HG02884 (cell line): Measurements from ENCODE around the gene UBA6.
"Not testable (repeated sequence)": the region's sequence is repeated elsewhere in the genome, so short reads cannot be mapped to it uniquely, and the experiment has no call there.

Experiments used
- ATAC-seq: cut with Tn5 transposase; IDR thresholded peaks from one replicate; pipeline ENCODE4 v1.9.1; 2021; ENCODE audit warnings: mild to moderate bottlenecking, moderate library complexity; ENCODE audit not compliant: unreplicated experiment

Gene UBA6

GRCh38 chr4:67674098-67674497 is 26.9 kb downstream of the UBA6 start:
- no peak for ATAC-seq

- no peak for ATAC-seq
Measured at GRCh38 chr4:67668315-67668714, 32.6 kb downstream of the UBA6 start.

GRCh38 chr4:67660418-67660817 is 40.5 kb downstream of the UBA6 start:
- ATAC-seq: no peak

- no peak for ATAC-seq
Measured at GRCh38 chr4:67659065-67659464, 41.9 kb downstream of the UBA6 start.

- ATAC-seq: no peak
Measured at GRCh38 chr4:67658302-67658701, 42.7 kb downstream of the UBA6 start.

- ATAC-seq: no peak
Measured at GRCh38 chr4:67651536-67651935, 49.4 kb downstream of the UBA6 start.

- peak; percentile 54 for ATAC-seq
Measured at GRCh38 chr4:67638136-67638535, 62.8 kb downstream of the UBA6 start.

- not testable (repeated sequence) for ATAC-seq
Measured at GRCh38 chr4:67636978-67637377, 64.0 kb downstream of the UBA6 start.

- no peak for ATAC-seq
Measured at GRCh38 chr4:67635331-67635730, 65.6 kb downstream of the UBA6 start.

GRCh38 chr4:67634741-67635140 is 66.2 kb downstream of the UBA6 start:
- ATAC-seq: no peak

GRCh38 chr4:67632492-67632891 is 68.5 kb downstream of the UBA6 start:
- no peak for ATAC-seq

- ATAC-seq: no peak
Measured at GRCh38 chr4:67624939-67625338, 76.0 kb downstream of the UBA6 start.

- ATAC-seq: no peak
Measured at GRCh38 chr4:67616478-67616877, 84.5 kb downstream of the UBA6 start.

GRCh38 chr4:67615119-67615518 is 85.8 kb downstream of the UBA6 start:
- no peak for ATAC-seq

GRCh38 chr4:67614186-67614585 is 86.8 kb downstream of the UBA6 start:
- ATAC-seq: no peak

- no peak for ATAC-seq
Measured at GRCh38 chr4:67608027-67608426, 92.9 kb downstream of the UBA6 start.

- ATAC-seq: no peak
Measured at GRCh38 chr4:67604749-67605148, 96.2 kb downstream of the UBA6 start.

GRCh38 chr4:67604029-67604381 is 97.0 kb downstream of the UBA6 start:
- no peak for ATAC-seq

- ATAC-seq: no peak
Measured at GRCh38 chr4:67603310-67604028, 97.5 kb downstream of the UBA6 start.

- no peak for ATAC-seq
Measured at GRCh38 chr4:67593741-67594175, 107.2 kb downstream of the UBA6 start.

GRCh38 chr4:67587156-67587555 is 113.8 kb downstream of the UBA6 start:
- no peak for ATAC-seq

GRCh38 chr4:67584496-67584895 is 116.5 kb downstream of the UBA6 start:
- no peak for ATAC-seq

GRCh38 chr4:67581913-67582312 is 119.0 kb downstream of the UBA6 start:
- no peak for ATAC-seq
